Mucosa of rectum (tissue), 2 donors: Measurements from ENCODE around the gene SETD1A.

Experiments
- H3K27ac ChIP-seq, 2 donors: one replicate each; pipeline ENCODE4 v1.7.0; 2013; ENCODE audit warnings: inconsistent platforms in 2 of 2, low read depth in 2 of 2, low read length in 2 of 2
- H3K27me3 ChIP-seq, 2 donors: one replicate each; pipeline ENCODE4 v1.7.0; 2013; ENCODE audit warnings: low read length in 2 of 2; ENCODE audit not compliant: control insufficient read depth in 2 of 2, insufficient read depth in 2 of 2
- H3K36me3 ChIP-seq, 2 donors: one replicate each; pipeline ENCODE4 v1.7.0; 2013; ENCODE audit warnings: low read length in 2 of 2; ENCODE audit not compliant: control insufficient read depth in 2 of 2, insufficient read depth in 2 of 2
- H3K4me1 ChIP-seq, 2 donors: one replicate each; pipeline ENCODE4 v1.7.0; 2013; ENCODE audit warnings: low read length in 2 of 2, mild to moderate bottlenecking in 1 of 2; ENCODE audit not compliant: control insufficient read depth in 2 of 2, insufficient read depth in 2 of 2
- H3K4me3 ChIP-seq, 2 donors: one replicate each; pipeline ENCODE4 v1.7.0; 2013; ENCODE audit warnings: low read length in 2 of 2
- H3K9ac ChIP-seq, 2 donors: one replicate each; pipeline ENCODE4 v1.7.0; 2013; ENCODE audit warnings: low read length in 2 of 2, low read depth in 1 of 2, mild to moderate bottlenecking in 1 of 2
- H3K9me3 ChIP-seq, 2 donors: one replicate each; pipeline ENCODE4 v1.7.0; 2013; ENCODE audit warnings: low read length in 2 of 2; ENCODE audit not compliant: control insufficient read depth in 2 of 2
- donor health status: healthy.
- donor health status: Normal muscosa, but diverticular disease.

Gene SETD1A

GRCh38 chr16:30922960-30923535 lies 34.5 kb upstream of the SETD1A start:
- Histone ChIP-seq H3K27ac (peak overlapping the region; percentile 96 to 97), H3K4me3 (peak overlapping the region; percentile 88 to 98), H3K9me3 (no peaks in the 10 kb centered on the region), H3K9ac (peak overlapping the region; percentile 73 to 90), H3K36me3 (peaks cover 3 to 9% of the 10 kb centered on the region in 2 donors), H3K4me1 (peaks cover 4 to 5% of the 10 kb centered on the region in 2 donors), H3K27me3 (no peaks in the 10 kb centered on the region)

GRCh38 chr16:30923554-30924075 lies 33.9 kb upstream of the SETD1A start, which contains the start of gene FBXL19:
Gene FBXL19, plus strand, starts transcription at chr16:30923572. Its CDS starts 2,183 bp downstream, at chr16:30925755.
- H3K9ac ChIP-seq: peak within 1 kb of the TSS; percentile 73 to 90
- H3K9me3 ChIP-seq: no peaks in the 10 kb centered on the region
- H3K27ac ChIP-seq: peak within 1 kb of the TSS; percentile 96 to 97
- peaks cover 3 to 9% of the 10 kb centered on the region in 2 donors for H3K36me3 ChIP-seq
- H3K4me3 ChIP-seq: peak within 1 kb of the TSS; percentile 88 to 98
- peaks cover 4 to 5% of the 10 kb centered on the region in 2 donors for H3K4me1 ChIP-seq
- no peaks in the 10 kb centered on the region for H3K27me3 ChIP-seq

- Histone ChIP-seq H3K9me3 (no peaks in the 10 kb centered on the region), H3K9ac (peak overlapping the region in 1 of 2 donors; percentile 58), H3K27me3 (no peaks in the 10 kb centered on the region), H3K4me3 (peak overlapping the region; percentile 46 to 50), H3K27ac (no peak overlapping the region), H3K4me1 (peaks cover 4 to 5% of the 10 kb centered on the region in 2 donors), H3K36me3 (peaks cover 3 to 9% of the 10 kb centered on the region in 2 donors)
These were observed 33.3 kb upstream of the SETD1A start for GRCh38 chr16:30924076-30924912.

DNA sequence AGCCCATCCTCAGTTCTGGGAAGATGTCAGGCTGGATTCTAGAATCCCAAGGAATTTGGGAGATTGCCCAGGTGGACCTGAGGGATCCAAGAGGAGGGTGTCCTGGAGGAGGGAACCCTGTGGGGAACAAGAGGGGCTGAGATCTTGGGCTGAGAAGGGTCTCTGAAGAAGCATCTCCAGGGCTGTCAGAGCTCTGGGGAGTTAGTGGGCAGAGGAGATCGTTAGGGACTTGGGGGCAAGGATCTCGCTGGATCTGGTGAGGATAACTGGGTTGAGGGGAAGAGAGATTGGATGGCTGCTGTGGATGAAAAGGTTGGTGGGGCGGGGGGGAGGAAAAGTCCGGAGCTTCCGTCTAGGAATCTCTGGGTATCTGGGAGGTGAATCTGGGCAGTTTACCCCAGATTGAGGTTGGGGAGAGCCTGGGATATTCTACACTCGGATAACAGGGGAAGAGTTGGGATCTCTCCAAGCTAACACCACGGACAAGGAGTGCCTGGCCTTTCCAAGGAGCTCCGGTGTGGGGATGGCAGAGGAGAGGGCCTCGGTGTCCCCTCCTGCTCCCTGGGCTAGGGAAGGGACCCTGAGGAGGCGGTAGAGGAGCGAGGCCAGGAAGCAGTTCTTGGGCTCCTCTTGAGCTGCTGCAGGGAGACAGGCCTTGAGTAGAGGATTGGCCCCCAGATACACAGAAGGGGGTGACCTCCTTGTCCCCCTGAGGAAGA lies 32.5 kb upstream of the SETD1A start:
- Histone ChIP-seq H3K4me3 (peak overlapping the region in 1 of 2 donors; percentile 28), H3K9me3 (no peaks in the 10 kb centered on the region), H3K36me3 (peaks cover 3 to 9% of the 10 kb centered on the region in 2 donors), H3K4me1 (peaks cover 4 to 5% of the 10 kb centered on the region in 2 donors), H3K9ac (no peak overlapping the region), H3K27me3 (no peaks in the 10 kb centered on the region), H3K27ac (no peak overlapping the region)

DNA sequence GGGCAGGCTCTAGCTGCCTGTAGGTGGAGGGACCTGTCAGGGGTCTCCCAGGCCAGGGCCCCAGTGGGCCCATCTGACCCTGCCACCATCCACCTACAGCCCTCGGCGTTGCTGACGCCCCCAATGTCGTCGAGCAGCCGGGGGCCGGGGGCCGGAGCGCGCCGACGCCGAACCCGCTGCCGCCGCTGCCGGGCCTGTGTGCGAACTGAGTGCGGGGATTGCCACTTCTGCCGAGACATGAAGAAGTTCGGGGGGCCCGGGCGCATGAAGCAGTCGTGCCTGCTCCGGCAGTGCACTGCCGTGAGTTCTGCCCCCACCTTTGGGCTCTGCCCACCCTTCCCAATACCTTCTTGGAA lies 31.9 kb upstream of the SETD1A start:
- Histone ChIP-seq H3K27ac (no peak overlapping the region), H3K27me3 (no peaks in the 10 kb centered on the region), H3K9ac (no peak overlapping the region), H3K4me3 (no peak overlapping the region), H3K9me3 (no peaks in the 10 kb centered on the region), H3K36me3 (peaks cover 6 to 9% of the 10 kb centered on the region in 2 donors), H3K4me1 (peaks cover 4 to 5% of the 10 kb centered on the region in 2 donors)

DNA sequence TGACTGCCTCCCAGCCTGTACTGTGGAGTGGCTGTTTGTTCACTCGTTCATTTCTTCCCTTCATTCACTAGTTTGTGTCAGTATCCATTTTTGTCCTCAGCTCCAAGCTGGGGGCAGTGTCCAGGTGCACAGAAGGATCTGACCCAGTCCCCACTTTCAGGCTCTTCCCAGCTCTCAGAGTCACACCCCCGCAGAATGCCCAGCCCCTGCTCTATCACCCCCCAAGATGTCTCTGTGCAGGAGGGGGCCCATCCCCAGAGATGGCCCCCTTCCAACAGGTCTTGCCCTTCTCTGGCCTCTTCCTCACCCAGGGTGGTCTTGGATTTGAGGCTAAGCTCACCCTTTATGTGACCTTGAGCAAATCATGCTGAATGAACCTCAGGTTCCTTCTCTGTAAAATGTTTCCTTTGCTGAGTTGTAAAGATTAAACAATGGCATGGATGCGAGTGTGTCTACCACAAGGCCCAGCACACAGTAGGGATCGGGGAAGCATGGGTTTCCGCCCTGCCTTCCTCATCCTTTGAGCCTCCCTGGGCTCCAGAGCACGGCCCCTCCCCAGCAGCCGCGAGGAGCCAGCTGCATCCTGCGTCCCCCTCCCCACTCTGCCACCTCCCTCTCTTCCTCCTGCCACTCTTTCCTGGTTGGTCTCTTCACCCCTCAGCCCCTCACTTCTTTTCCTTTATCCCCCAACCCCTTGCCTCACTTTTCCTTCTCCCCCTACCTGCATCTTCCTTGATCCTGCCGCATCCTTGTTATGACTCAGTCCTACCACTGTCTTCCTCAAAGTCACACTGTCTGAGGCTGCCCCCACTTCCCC lies 31.4 kb upstream of the SETD1A start:
- H3K4me1 ChIP-seq: peaks cover 4 to 5% of the 10 kb centered on the region in 2 donors
- H3K27ac ChIP-seq: no peak overlapping the region
- H3K9ac ChIP-seq: no peak overlapping the region

DNA sequence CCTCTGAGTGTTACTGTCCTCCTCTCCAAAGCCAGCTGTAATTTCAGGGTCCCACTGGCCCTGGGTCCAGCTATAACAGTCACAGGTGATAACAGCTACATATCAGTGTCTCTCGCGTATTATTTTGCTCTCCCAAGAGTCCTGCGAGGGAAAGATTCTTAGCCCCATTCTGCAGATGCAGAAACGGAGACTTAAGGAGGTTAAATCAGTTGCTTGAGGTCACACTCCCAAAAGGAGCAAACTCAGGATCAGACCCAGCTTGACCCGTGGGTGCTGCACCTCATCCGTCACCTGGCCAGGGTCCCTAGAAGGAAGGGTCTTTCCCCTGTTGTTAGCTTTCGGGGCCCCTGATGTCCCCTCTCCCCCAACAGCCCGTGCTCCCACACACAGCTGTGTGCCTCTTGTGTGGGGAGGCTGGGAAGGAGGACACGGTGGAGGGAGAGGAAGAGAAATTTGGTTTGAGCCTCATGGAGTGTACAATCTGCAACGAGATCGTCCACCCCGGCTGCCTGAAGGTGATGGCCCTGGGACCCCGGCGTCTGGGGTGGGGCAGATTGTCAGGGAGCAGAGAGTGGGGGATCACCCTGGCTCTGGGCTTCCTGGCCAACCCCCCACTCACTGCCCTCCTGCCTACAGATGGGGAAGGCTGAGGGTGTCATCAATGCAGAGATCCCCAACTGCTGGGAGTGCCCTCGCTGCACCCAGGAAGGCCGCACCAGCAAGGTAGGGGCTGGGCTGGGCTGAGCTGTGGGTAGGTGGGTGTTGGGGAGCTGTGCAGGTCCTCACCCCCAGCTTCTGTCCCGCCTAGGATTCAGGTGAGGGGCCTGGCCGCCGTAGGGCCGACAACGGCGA lies 30.4 kb upstream of the SETD1A start:
- no peak overlapping the region for H3K27ac ChIP-seq
- no peak overlapping the region for H3K9ac ChIP-seq
- no peak overlapping the region for H3K4me3 ChIP-seq

More for the DNA sequence above, 31.4 kb upstream of the SETD1A start:
- H3K9me3 ChIP-seq: no peaks in the 10 kb centered on the region
- peaks cover 10 to 13% of the 10 kb centered on the region in 2 donors for H3K36me3 ChIP-seq
- H3K27me3 ChIP-seq: no peaks in the 10 kb centered on the region
- H3K4me3 ChIP-seq: no peak overlapping the region

DNA sequence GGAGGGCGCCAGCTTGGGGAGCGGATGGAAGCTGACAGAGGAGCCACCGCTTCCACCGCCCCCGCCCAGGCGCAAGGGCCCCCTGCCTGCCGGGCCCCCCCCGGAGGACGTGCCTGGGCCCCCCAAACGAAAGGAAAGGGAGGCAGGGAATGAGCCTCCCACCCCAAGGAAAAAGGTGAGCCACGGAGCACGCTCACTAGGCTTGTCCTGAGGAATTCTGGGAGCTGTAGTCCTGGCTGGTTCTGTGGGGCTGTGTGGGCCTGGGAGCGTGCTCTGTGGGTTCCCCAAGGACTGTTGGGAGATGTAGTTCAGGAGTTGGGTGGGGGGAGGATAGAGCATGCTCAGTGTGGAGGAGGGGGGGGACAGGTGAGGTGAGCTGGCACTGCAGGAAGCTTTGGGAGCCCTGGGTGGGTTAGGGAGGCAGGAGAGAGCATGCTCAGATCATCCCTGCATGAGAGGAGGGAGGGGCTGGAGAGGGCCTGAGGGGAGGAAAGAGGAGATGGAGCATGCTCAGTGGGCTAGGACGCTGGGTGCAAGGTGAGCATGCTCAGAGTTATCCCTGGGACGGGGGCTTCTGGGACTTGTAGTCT lies 29.7 kb upstream of the SETD1A start:
- Histone ChIP-seq H3K36me3 (peaks cover 19 to 25% of the 10 kb centered on the region in 2 donors), H3K4me1 (no peaks in the 10 kb centered on the region), H3K27ac (no peak overlapping the region), H3K4me3 (no peak overlapping the region), H3K9me3 (no peaks in the 10 kb centered on the region), H3K27me3 (no peaks in the 10 kb centered on the region), H3K9ac (no peak overlapping the region)

More for the DNA sequence above, 30.4 kb upstream of the SETD1A start:
- Histone ChIP-seq H3K36me3 (peaks cover 16 to 20% of the 10 kb centered on the region in 2 donors), H3K9me3 (no peaks in the 10 kb centered on the region), H3K4me1 (peaks cover 0 to under 1% of the 10 kb centered on the region in 2 donors), H3K27me3 (no peaks in the 10 kb centered on the region)
